Neural cell (in vitro differentiated cells): ENCODE results near the gene CHMP4B. TPM values are rescaled to one million over a fixed set of nuclear protein-coding genes. Genes with fewer than 3 reads are reported as not detected.

Experiments used
- H2AFZ ChIP-seq: fragments of 200-600, 300-800 bp; sonication (generic), shearing (Covaris generic); 2 replicates; pipeline ENCODE4 v1.6.0; 2014; ENCODE audit warnings: low read depth, mild to moderate bottlenecking, antibody characterized with exemption, low read length, moderate library complexity
- H3F3A ChIP-seq: fragments of 200-600 bp; shearing (Covaris generic); 2 replicates; pipeline ENCODE4 v1.6.1; 2016; ENCODE audit warnings: mild to moderate bottlenecking, moderate library complexity, mixed read lengths, antibody characterized with exemption, low read length; ENCODE audit not compliant: insufficient read depth, poor library complexity, severe bottlenecking
- H3K27ac ChIP-seq: fragments of 200-600, 300-800 bp; sonication (generic), shearing (Covaris generic); 2 replicates; pipeline ENCODE4 v1.5.1; 2014; ENCODE audit warnings: mild to moderate bottlenecking, low read length, moderate library complexity
- H3K27me3 ChIP-seq: fragments of 300-800, 200-600 bp; sonication (generic), shearing (Covaris generic); 2 replicates; pipeline ENCODE4 v1.6.0; 2014; ENCODE audit warnings: mild to moderate bottlenecking, low read depth, low read length, moderate library complexity; ENCODE audit not compliant: insufficient read depth
- H3K36me3 ChIP-seq: fragments of 300-800, 200-600 bp; sonication (generic), shearing (Covaris generic); 2 replicates; pipeline ENCODE4 v1.5.1; 2014; ENCODE audit warnings: mild to moderate bottlenecking, antibody characterized with exemption, low read length, moderate library complexity; ENCODE audit not compliant: insufficient read depth
- H3K4me2 ChIP-seq: fragments of 300-800, 200-600 bp; sonication (generic), shearing (Covaris generic); 2 replicates; pipeline ENCODE4 v1.6.0; 2014; ENCODE audit warnings: mild to moderate bottlenecking, low read length
- H3K4me3 ChIP-seq: fragments of 300-800, 200-600 bp; sonication (generic), shearing (Covaris generic); 2 replicates; pipeline ENCODE4 v1.5.1; 2014; ENCODE audit warnings: mild to moderate bottlenecking, low read length, moderate library complexity
- H3K79me2 ChIP-seq: fragments of 200-600 bp; shearing (Covaris generic); replicated peaks from 2 replicates; pipeline ENCODE4 v1.6.0; 2014; ENCODE audit warnings: mild to moderate bottlenecking, low read length, moderate library complexity; ENCODE audit not compliant: insufficient read depth
- H3K9ac ChIP-seq: fragments of 300-800, 200-600 bp; sonication (generic), shearing (Covaris generic); 2 replicates; pipeline ENCODE4 v1.6.1; 2016; ENCODE audit warnings: mild to moderate bottlenecking, low read length, mixed read lengths
- H3K9me2 ChIP-seq: fragments of 200-600 bp; shearing (Covaris generic); 2 replicates; pipeline ENCODE4 v1.6.1; 2016; ENCODE audit warnings: mild to moderate bottlenecking, low read length, mixed read lengths; ENCODE audit not compliant: insufficient read depth
- H3K9me3 ChIP-seq: fragments of 200-600, 300-800 bp; sonication (generic), shearing (Covaris generic); 2 replicates; pipeline ENCODE4 v1.6.1; 2016; ENCODE audit warnings: mild to moderate bottlenecking, mixed run types, low read length, moderate library complexity, mixed read lengths
- H4K20me1 ChIP-seq: fragments of 200-600 bp; shearing (Covaris generic); 2 replicates; pipeline ENCODE4 v1.6.1; 2016; ENCODE audit warnings: mild to moderate bottlenecking, mixed run types; ENCODE audit not compliant: insufficient read depth
- CTCF ChIP-seq: fragments of 450-650 bp; IDR thresholded peaks from 2 replicates; pipeline ENCODE4 v1.5.1; 2014; ENCODE audit warnings: antibody characterized with exemption, mild to moderate bottlenecking, moderate library complexity; ENCODE audit not compliant: poor library complexity, severe bottlenecking
- EP300 ChIP-seq: fragments of 450-650 bp; conservative IDR thresholded peaks from 2 replicates; pipeline ENCODE4 v1.6.1; 2014; ENCODE audit warnings: antibody characterized with exemption, mild to moderate bottlenecking, moderate library complexity; ENCODE audit not compliant: poor library complexity, severe bottlenecking
- EZH2 ChIP-seq: fragments of 200-600, 300-800 bp; shearing (Covaris generic), sonication (generic); IDR thresholded peaks from 2 replicates; pipeline ENCODE4 v1.6.1; 2014; ENCODE audit warnings: antibody characterized with exemption, low read length, borderline replicate concordance, mild to moderate bottlenecking; ENCODE audit not compliant: insufficient read depth, poor library complexity, severe bottlenecking
- MXI1 ChIP-seq: fragments of 450-650 bp; conservative IDR thresholded peaks from 2 replicates; pipeline ENCODE4 v1.6.1; 2014; ENCODE audit warnings: antibody characterized with exemption, mild to moderate bottlenecking; ENCODE audit not compliant: poor library complexity, severe bottlenecking
- POLR2AphosphoS5 ChIP-seq: IDR thresholded peaks from 2 replicates; pipeline ENCODE4 v1.6.1; 2012
- RAD21 ChIP-seq: fragments of 450-650 bp; conservative IDR thresholded peaks from 2 replicates; pipeline ENCODE4 v1.6.1; 2014; ENCODE audit warnings: antibody characterized with exemption, mild to moderate bottlenecking, moderate library complexity
- REST ChIP-seq: IDR thresholded peaks from 2 replicates; pipeline ENCODE4 v1.6.1; 2012; ENCODE audit warnings: borderline replicate concordance
- SMC3 ChIP-seq: fragments of 450-650 bp; conservative IDR thresholded peaks from 2 replicates; pipeline ENCODE4 v1.6.1; 2014; ENCODE audit warnings: antibody characterized with exemption, mild to moderate bottlenecking, moderate library complexity; ENCODE audit not compliant: poor library complexity
- TAF1 ChIP-seq: IDR thresholded peaks from 2 replicates; pipeline ENCODE4 v1.6.1; 2012; ENCODE audit warnings: low read depth
- polyA plus RNA-seq: library from polyadenylated mRNA; depleted of rRNA; stranded (reverse); fragments of >200 nt; gene quantifications from 2 replicates; pipeline ENCODE4 v1.2.3, GENCODE V29; 2014

CHMP4B gene
- polyA plus RNA-seq, 1 donor from 2014 or later, result 83.8 TPM

GRCh38 chr20:33773412-33774089 is 37.6 kb upstream of the CHMP4B start:
- H4K20me1 ChIP-seq, result no peaks in the 10 kb centered on the region
- no peak overlapping the region for H3K9ac ChIP-seq
- H3K79me2 ChIP-seq, result no peaks in the 10 kb centered on the region
- H2AFZ ChIP-seq, result no peak overlapping the region
- no peak overlapping the region for H3K27ac ChIP-seq
- no peaks in the 10 kb centered on the region for H3K9me2 ChIP-seq
- no peaks in the 10 kb centered on the region for H3K36me3 ChIP-seq
- H3F3A ChIP-seq, result no peaks in the 10 kb centered on the region
- no peak for TF ChIP-seq RAD21
- TF ChIP-seq REST, result no peak
- no peak for TF ChIP-seq CTCF
- TF ChIP-seq MXI1, result no peak
- no peak for TF ChIP-seq SMC3
- TF ChIP-seq EZH2, result no peak
- no peak overlapping the region for H3K4me3 ChIP-seq
- H3K9me3 ChIP-seq, result no peaks in the 10 kb centered on the region
- H3K27me3 ChIP-seq, result no peaks in the 10 kb centered on the region
- no peak overlapping the region for H3K4me2 ChIP-seq

- Histone ChIP-seq H3K79me2 (no peaks in the 10 kb centered on the region), H3K9ac (no peak overlapping the region), H4K20me1 (no peaks in the 10 kb centered on the region), H2AFZ (no peak overlapping the region), H3K4me3 (no peak overlapping the region), H3K27ac (no peak overlapping the region), H3K27me3 (no peaks in the 10 kb centered on the region), H3K36me3 (no peaks in the 10 kb centered on the region), H3K9me3 (no peaks in the 10 kb centered on the region), H3K9me2 (no peaks in the 10 kb centered on the region), H3K4me2 (no peak overlapping the region), H3F3A (no peaks in the 10 kb centered on the region)
- TF ChIP-seq SMC3 (no peak), POLR2AphosphoS5 (no peak), TAF1 (no peak), EZH2 (no peak), REST (no peak), CTCF (no peak), EP300 (no peak), MXI1 (no peak), RAD21 (no peak)
These were observed 33.3 kb upstream of the CHMP4B start for GRCh38 chr20:33777816-33778215.
